CMK (cell line): ENCODE measurements around the gene CCDC40.
"Not testable (repeated sequence)": the region's sequence is repeated elsewhere in the genome, so short reads cannot be mapped to it uniquely, and the experiment has no call there.

Source experiments
- DNase-seq: peaks from one replicate; pipeline ENCODE4 v3.0.0-alpha.2; 2010; ENCODE audit warnings: low read depth

The CCDC40 gene

DNA sequence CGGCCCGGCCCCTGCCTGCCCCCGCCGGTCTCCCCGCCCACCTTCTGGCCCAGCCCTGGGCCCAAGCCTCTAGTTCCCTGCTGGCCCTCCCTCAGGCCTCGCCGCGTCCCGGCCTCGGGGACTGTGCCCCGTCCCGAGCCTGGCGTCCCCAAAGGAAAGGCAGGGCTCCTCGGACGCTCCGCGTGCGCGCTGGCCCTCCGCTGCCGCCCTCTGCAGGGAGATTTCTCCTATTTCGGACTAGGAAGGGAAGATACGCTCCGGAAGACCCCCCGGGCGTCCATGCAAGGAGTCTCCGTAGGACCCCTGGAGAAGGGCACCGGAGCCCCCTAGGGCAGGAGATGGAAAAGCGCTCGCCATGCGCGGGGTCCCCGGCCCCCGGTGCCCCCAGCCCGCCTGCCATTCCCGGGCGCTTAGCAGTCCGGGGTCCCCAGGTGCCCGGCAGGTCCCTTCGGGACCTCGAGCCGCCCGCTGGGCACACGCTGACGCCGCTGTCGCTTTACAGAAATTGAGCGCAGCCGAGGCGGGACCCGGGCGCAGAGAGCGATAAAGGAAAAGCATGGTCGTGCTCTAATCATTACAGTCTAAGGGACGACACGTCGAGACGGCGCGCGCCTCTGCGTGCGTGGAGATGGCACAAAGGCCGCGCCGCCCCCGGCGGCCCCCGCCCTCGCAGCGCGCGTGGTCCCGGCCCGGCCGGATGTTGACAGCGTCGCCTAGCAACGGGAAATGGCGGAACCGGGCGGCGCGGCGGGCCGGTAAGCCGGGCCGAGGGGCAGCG lies at the start of gene CCDC40:
Gene CCDC40, plus strand, starts transcription at position 706 of the 778 bp plus-strand sequence. Its CDS starts 21 bp downstream, at position 727.
- peak; percentile 18 for DNase-seq

GRCh38 chr17:79987187-79987934 lies 49.1 kb upstream of the CCDC40 start:
- DNase-seq: no peak

DNA sequence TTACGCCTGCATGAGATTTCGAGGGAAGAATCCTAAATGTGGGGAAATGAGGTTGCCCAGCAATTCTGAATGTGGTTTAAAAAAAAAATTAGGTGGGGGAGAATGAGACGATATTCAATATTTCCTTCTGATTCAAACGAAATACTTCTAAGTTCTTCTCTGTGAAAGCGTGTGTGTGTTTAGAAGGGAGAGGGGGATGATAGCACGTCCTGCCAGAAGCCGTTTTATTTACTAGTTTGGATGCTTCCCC lies 48.6 kb upstream of the CCDC40 start:
- DNase-seq: no peak

DNA sequence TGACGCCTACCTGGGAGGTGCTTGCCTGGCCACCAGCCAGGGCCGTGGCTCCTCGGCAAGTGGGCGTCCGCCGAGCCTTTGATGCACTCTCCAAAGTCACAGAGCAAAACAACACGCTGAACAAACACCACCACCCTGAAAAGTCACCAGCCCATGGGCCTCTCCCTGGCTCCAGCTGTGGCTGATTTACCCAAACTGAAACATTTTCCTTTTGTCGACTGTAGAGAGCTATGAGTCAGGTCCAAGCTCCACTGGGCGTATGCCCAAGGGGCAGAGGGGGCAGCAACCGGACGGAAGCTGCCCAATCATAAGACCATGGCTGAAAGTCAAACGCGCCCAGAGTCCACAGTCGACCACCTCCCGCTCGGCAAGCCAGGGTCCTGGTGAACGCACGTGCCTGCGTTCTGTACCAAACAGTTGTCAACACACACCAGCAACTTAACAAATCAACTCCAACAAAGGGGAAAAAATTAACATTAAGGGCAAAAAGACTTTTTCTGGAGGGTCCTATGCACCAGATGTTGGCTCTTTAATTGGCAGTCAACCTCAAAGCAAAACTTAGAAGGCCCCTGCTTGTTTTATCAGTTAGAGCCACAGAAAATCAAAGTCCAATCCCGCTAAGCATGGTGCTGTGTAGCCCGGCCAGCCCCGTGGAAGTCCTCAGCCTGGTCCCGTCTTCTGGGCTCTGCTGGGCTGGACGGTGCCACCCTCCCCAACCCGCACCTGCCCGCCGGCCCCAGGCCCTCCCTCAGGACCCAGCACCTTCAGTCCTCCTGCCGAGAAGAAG lies 48.1 kb upstream of the CCDC40 start:
- DNase-seq: no peak

DNA sequence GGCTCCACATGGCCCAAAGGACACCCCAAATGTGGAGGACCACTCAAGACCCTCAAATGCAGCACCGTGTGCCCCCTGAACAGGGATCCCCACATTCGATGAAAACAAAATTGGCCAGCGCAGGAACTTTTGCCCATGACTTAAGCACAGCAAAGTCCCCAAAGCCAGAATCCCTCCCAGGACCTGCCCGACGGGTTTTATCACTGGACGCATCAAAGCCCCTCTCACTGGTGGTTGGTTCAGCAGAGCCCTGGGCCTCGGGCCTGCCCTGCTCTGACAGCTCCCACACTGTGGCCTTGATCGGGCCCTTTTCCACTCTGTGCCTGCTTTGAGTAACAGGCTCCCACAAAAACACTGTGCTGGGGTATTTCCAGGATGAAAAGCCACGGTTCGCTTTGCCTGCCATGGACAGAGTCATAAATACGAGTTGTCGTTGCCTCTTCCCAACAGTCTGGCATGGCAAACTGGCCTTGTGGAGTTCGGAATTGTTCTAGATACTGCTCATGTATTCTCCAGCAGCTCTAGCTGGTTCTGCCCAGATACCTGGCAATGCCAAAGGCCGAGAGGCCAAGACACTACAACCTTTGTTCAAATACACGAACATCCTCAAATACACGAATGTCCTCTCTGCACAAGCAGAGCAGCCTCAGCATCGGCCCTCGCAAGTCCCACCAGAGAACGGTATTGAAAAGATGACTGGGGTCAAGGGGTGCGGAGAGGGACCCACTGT lies 47.2 kb upstream of the CCDC40 start:
- no peak for DNase-seq

DNA sequence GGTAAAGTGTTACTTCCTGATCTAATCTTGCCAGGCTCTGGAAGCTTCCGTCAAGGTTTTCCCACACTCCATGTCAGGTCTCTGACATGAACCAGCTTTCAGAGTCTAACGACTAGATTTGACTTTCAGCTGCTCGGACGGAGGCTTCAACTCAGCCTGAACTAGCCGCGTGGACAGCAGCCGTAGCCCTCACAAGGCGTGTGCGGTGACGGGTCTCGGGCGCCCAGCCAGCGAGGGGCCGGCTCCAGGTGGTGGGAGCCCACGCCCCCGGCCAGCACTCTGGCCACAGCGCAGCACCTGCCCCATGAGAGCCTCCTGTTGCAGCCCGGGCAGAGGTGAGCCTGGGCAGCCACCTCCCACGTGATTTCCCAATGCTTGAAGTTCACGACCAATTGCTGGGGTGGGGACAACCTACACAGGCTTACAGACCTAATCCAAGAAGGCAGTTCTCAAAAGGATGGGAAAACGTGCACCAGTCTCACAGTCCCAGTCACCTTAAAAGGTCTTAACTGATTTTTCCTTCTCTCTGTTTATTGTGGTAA lies 46.3 kb upstream of the CCDC40 start:
- DNase-seq: no peak

GRCh38 chr17:79990704-79991103 lies 45.7 kb upstream of the CCDC40 start:
- no peak for DNase-seq

DNA sequence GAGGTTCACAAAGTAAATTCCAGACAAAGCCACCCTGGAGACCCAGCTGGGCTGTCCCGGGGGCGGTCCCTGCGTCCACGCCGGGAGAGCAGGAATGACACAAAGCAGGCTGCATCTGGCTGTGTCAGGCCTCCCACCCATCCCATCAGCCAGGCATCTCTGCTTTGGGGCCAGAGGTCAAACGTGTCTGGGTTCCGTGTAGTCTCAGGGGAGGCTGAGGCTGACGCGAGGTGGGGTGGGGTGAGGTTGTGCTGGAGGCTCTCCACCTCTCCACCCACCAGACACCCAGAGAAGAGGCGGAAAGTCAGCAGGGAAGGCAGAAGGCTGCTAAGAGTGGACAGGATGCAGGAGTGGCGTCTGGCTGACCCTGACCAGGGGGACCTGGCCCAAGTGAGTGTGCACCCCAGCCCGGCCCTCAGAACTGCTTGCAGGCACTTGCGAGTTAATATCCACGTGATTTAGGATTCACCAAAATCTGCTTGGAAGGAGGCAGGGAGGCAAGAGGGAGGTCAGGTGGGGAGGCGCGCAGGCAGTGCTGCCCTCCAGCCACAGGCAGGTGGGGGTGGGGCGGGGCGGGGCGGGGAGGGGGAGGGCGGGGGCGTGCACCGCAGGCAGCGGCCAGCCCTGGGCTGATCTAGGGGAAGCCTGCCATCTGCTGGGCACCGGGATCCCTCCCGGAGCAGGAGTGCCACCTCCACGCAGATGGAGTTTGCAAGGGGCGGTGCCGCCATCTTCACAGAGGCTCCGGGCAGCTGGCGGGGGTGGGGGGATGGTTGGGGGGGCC lies 45.1 kb upstream of the CCDC40 start:
- peak; percentile 45 for DNase-seq

DNA sequence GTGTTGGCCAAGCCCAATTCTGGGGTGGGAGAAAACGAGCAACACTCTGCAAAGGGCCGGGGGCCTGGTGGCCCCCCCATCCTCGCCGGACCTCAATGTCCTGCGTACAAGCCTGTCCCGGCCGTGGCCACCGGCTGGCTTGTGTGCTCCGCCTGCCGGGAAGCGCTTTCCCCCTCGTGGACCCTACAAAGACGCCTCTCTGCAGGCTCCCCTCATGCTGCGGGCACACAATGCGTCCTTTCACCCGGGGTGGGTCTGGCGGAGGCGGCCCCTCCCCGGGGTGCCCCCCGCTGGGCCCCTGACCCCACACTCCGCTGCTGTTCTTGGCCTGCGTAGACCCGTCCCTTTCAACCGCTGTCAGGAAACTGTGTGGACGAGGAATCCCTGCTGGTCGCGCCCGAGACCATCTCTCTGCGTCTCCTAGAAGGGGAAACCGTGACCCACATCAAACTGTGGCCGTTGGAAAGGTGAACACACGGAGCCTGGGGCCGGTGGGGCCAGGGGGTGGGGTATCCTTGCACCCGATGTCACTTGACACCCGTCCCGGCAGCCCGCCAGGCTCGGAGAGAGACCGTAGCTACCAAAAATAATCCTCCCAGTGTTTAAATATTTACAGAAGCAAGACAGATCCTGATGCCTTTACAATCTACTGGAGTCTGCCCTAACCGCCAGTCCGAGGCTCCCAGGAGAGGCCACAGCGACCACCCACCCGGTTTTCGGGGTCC lies 44.4 kb upstream of the CCDC40 start:
- DNase-seq: no peak

DNA sequence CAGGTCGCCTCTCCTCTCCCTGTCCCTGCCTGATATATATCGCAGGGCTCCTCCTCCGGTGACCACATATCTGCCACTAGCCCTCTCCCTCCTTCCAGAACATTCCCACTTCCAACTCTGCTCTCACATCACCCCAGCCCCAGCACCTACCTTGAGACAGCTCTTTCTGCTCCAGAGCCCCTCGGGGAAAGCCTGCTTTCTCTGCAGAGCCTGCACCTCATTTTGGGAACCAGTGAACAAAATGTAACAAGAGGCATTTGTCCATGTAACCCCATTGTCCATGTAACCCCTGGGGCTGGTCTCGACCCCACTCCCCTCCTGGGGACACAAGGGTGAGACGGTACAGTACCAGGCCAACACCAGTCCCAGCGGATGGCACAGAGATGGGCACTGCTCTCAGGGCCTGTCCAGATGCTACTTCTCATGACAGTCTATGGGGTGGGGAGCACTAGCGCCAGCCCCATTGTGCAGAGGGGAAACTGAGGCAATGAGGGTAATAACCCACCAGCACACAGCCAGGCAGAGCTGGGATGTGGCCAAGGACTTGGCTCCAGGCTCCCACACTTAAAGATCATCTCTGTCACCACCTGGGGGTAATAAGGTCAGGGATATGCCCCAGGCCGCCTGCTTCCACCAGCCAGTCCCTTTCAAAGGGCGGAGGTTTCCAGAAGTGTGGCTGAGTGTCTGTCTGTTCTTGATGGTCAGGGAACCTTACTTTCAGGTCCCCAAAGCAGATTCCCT lies 43.6 kb upstream of the CCDC40 start:
- no peak for DNase-seq

DNA sequence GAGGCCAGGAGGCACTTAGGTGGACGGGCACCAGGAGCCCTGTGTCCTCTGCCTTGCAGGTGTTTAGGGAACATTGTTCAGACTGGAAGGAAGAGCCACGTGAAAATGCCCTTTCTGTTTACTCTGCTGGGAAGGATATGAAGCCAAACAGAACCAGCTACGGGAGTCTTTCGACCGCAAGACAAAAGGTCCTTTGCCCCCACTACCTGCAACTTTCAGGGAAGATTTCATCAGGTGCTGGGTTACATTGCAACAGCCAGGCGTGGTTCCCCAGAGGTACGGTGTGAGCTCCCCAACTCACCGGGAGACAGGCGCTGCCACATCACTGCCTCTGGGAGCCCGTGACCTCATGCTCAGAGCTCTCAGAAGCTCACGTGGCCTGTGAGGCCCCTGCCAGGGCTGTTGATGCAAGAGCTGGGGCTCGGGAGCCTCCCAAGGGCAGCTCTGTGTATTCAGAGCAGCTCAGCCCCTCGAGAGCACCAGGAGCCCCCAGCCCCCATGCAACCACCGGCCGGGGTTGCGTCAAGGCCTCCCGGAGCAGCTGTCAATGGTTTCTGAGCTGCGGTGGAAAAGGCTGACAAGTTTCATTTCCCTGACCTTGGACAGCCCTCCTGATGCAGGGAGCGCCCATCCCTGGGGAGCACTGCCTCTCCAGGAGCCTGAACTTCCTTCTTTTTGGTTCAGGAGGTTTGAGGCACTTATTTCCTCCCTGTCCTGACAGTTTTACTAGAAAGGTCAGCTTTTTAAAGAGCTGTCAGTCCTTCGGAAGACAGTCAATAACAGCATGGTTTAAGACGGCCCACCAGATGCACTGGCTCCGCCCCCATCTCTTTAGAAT lies 42.8 kb upstream of the CCDC40 start:
- no peak for DNase-seq

- DNase-seq: not testable (repeated sequence)
These were observed 42.2 kb upstream of the CCDC40 start for GRCh38 chr17:79994228-79994569.

GRCh38 chr17:79994602-79995001 lies 41.8 kb upstream of the CCDC40 start:
- DNase-seq: no peak

GRCh38 chr17:79995696-79996095 lies 40.7 kb upstream of the CCDC40 start:
- no peak for DNase-seq

GRCh38 chr17:79996291-79996690 lies 40.2 kb upstream of the CCDC40 start:
- no peak for DNase-seq

GRCh38 chr17:79997011-79997660 lies 39.3 kb upstream of the CCDC40 start:
- DNase-seq: no peak

GRCh38 chr17:80000136-80000535 lies 36.3 kb upstream of the CCDC40 start:
- DNase-seq: no peak

GRCh38 chr17:80000981-80001775 lies 35.3 kb upstream of the CCDC40 start:
- DNase-seq: no peak
